Calu3 (cell line): ENCODE measurements around the gene MICAL3. TPM values are rescaled to one million over a fixed set of nuclear protein-coding genes. Genes with fewer than 3 reads are reported as not detected.

ENCODE experiments used
- BruUV-seq: library from RNA; stranded (reverse); fragments of 400-500 nt; replicated peaks from 2 replicates; lab custom pipeline; 2021; lab: Mats Ljungman, UMichigan
- CTCF ChIA-PET: fragments of 300-600 bp; sonication (Branson Sonifier 250); formaldehyde crosslinking; loops from one replicate; lab custom pipeline; 2022; ENCODE audit warnings: antibody characterized with exemption; lab: Charles Lee
- DNase-seq: peaks from one replicate; pipeline ENCODE4 v3.0.0; 2022
- H3K27ac Mint-ChIP-seq: one replicate; pipeline ENCODE4 v1.8.0; 2022; ENCODE audit warnings: mixed read lengths; ENCODE audit not compliant: unreplicated experiment
- H3K27me3 Mint-ChIP-seq: one replicate; pipeline ENCODE4 v1.8.0; 2022; ENCODE audit warnings: mixed read lengths; ENCODE audit not compliant: unreplicated experiment
- H3K36me3 Mint-ChIP-seq: one replicate; pipeline ENCODE4 v1.8.0; 2022; ENCODE audit warnings: mild to moderate bottlenecking, moderate library complexity, mixed read lengths; ENCODE audit not compliant: insufficient read depth, unreplicated experiment
- H3K4me1 Mint-ChIP-seq: one replicate; pipeline ENCODE4 v1.8.0; 2022; ENCODE audit warnings: mild to moderate bottlenecking, low read depth, mixed read lengths; ENCODE audit not compliant: unreplicated experiment
- H3K4me3 Mint-ChIP-seq: one replicate; pipeline ENCODE4 v1.8.0; 2022; ENCODE audit warnings: mild to moderate bottlenecking, low read depth, moderate library complexity, mixed read lengths; ENCODE audit not compliant: unreplicated experiment
- H3K9me3 Mint-ChIP-seq: one replicate; pipeline ENCODE4 v1.8.0; 2022; ENCODE audit warnings: low read depth, mixed read lengths; ENCODE audit not compliant: unreplicated experiment
- intact Hi-C: fragments of 100-400 bp; cut with micrococcal nuclease; formaldehyde crosslinking; loops from one replicate; pipeline ENCODE4 v1.10.0; 2022; ENCODE audit not compliant: unreplicated experiment
- total RNA-seq: library from RNA; stranded (reverse); gene quantifications from 2 replicates; pipeline ENCODE4 v1.2.3, GENCODE V29; 2022
- TF ChIP-seq, protein P1 (sequence below): fragments of 200-600 bp; IDR thresholded peaks from one replicate; pipeline ENCODE4 v1.8.0; 2022; ENCODE audit warnings: antibody characterized with exemption; ENCODE audit not compliant: unreplicated experiment

The MICAL3 gene
- total RNA-seq, 1 experiment from 2014 or later = 60.6 TPM

DNA sequence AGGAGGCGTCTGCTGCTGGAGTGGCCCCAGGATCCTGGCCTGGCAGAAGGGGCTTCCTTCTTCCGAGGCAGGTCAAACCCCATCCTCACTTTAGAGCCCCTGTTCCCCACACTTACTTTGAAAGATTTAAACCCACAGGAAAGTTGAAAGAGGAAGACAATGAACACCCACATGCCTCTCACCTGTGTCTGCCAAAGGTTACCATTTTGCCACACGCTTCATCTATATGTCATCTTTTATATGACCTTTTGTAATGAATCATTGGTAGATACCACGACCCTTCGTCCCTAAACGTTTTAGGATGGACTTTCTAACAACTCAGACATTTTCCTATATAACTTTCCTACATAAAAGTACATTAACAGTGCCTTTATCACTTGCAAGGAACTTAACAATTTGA lies 210.3 kb downstream of the MICAL3 start:
- Mint-ChIP-seq H3K36me3 (peaks cover 20% of the 10 kb centered on the region), H3K9me3 (no peaks in the 10 kb centered on the region)

DNA sequence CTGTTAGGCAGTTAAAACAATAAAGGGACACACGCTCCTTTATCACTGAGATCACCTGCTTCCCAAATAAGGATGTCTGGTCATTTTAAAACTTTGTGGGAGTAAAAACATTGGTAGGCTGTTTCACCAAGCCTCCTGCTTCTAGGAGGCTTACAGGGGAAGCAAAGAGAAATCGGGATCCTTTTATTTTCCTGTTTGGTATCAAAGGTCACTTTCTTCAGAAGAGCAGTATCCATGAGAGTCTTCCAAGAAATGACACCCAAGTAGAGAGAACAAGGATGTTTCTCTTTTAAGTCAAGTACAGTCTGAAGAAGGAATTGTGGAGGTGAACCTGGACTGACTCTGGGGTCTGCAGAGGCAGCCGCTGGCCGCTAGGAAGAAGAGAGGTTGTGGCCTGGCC lies 213.2 kb downstream of the MICAL3 start:
- CTCF ChIA-PET = interaction anchor here (1.0 kb wide), 1 partner anchor 69 kb away, joined by 3 read pairs; no protein-coding TSS in a partner anchor
- intact Hi-C loops = no loop called here
- Mint-ChIP-seq H3K9me3 (no peaks in the 10 kb centered on the region), H3K27me3 (no peaks in the 10 kb centered on the region), H3K4me1 (no peaks in the 10 kb centered on the region), H3K27ac (no peak overlapping the region), H3K4me3 (no peak overlapping the region), H3K36me3 (peaks cover 16% of the 10 kb centered on the region)
- TF ChIP-seq, protein P1, sequence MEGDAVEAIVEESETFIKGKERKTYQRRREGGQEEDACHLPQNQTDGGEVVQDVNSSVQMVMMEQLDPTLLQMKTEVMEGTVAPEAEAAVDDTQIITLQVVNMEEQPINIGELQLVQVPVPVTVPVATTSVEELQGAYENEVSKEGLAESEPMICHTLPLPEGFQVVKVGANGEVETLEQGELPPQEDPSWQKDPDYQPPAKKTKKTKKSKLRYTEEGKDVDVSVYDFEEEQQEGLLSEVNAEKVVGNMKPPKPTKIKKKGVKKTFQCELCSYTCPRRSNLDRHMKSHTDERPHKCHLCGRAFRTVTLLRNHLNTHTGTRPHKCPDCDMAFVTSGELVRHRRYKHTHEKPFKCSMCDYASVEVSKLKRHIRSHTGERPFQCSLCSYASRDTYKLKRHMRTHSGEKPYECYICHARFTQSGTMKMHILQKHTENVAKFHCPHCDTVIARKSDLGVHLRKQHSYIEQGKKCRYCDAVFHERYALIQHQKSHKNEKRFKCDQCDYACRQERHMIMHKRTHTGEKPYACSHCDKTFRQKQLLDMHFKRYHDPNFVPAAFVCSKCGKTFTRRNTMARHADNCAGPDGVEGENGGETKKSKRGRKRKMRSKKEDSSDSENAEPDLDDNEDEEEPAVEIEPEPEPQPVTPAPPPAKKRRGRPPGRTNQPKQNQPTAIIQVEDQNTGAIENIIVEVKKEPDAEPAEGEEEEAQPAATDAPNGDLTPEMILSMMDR = no peak
- BruUV-seq = no TSS peak
- DNase-seq = no peak

More for the DNA sequence above, 210.3 kb downstream of the MICAL3 start:
- CTCF ChIA-PET = no interaction called here
- Mint-ChIP-seq H3K27ac (no peak overlapping the region), H3K4me3 (no peak overlapping the region), H3K4me1 (no peaks in the 10 kb centered on the region), H3K27me3 (no peaks in the 10 kb centered on the region)
- no TSS peak for BruUV-seq
- TF ChIP-seq, protein P1 = no peak
- DNase-seq = no peak
- intact Hi-C loops = no loop called here

DNA sequence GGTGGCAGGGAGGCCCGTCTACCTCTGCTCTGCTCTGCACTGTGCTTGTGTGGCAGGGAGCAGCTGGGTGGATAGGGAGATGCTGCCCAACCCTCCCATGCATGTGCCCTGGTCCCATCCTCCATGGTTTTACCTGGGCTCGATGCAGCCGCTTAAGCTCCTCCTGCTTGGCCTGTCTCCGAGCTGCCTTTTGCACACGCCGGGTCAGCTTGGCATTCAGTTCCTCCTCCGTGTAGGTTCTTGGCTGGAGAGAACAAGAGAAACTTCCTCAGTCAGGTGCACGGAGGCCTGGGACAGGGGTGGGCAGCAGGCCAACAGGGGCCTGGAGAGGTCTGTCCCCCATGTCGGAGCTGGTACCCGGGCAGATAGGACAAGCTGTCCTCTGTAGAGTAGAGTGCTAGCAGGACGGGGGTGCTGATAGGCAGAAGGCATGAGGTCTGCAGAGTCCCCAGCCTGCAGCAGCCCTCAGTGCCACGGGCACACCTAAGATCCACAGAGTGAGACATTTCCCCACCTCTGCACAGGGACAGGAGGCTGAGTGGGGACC lies 213.7 kb downstream of the MICAL3 start:
- H3K27me3 Mint-ChIP-seq = no peaks in the 10 kb centered on the region
- H3K4me3 Mint-ChIP-seq = no peak overlapping the region
- intact Hi-C loops = no loop called here
- TF ChIP-seq, protein P1 = no peak
- DNase-seq = no peak
- CTCF ChIA-PET = interaction anchor here (1.0 kb wide), 1 partner anchor 68 kb away, joined by 3 read pairs; no protein-coding TSS in a partner anchor
- H3K4me1 Mint-ChIP-seq = no peaks in the 10 kb centered on the region
- no TSS peak for BruUV-seq
- peaks cover 11% of the 10 kb centered on the region for H3K36me3 Mint-ChIP-seq
- H3K27ac Mint-ChIP-seq = no peak overlapping the region
- no peaks in the 10 kb centered on the region for H3K9me3 Mint-ChIP-seq

DNA sequence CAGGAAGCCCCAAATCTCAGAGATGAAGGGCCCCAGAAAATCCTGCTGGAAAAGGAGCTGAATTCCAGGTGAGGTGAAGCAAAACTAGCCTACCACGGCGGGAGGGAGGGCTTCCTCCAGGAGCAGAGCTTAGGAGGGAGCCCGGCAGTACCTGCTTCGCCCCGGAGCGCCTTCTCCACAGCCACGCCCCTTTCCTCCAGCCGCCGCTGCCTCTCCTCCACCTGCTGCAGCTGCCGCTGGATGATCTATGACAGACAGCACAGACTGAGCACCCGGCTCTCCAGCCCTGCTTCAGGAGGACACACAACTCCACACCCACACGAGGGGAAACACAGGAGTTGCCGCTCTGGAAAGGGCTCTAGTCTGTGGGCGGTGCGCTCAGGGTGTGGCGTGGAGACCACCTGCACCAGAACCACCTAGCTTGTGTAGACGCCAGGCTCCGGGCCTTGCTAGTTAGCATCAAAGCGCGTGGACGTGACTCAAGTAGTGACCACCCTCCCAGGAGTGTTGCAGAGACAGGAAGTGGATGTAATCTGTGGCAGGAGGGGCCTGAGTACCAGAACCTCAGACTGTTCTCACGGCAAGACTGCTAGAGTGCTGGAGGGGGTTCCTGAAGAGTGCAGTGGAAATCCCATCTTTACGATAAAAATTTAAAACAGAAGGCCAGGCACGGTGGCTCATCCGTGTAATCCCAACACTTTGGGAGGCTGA lies 215.5 kb downstream of the MICAL3 start:
- Mint-ChIP-seq H3K4me3 (no peak overlapping the region), H3K4me1 (no peaks in the 10 kb centered on the region), H3K9me3 (no peaks in the 10 kb centered on the region), H3K27me3 (no peaks in the 10 kb centered on the region), H3K36me3 (peaks cover 6% of the 10 kb centered on the region), H3K27ac (no peak overlapping the region)
- intact Hi-C loops = no loop called here
- BruUV-seq = no TSS peak
- CTCF ChIA-PET = no interaction called here
- no peak for DNase-seq
- TF ChIP-seq, protein P1 = no peak
